ENCODE results near the gene CLOCK.

Gene CLOCK

GRCh38 chr4:55435141-55435841 lies 111.4 kb downstream of the CLOCK start:
- Histone ChIP-seq H3K4me3 (ENCODE audit: low read length) (no peak overlapping the region), H3K36me3 (ENCODE audit: control insufficient read depth, insufficient read depth, low read length) (peaks cover 11% of the 10 kb centered on the region), H3K4me1 (ENCODE audit: control insufficient read depth, insufficient read depth, low read length) (no peaks in the 10 kb centered on the region), H3K27ac (ENCODE audit: low read depth, low read length) (no peak overlapping the region), H3K27me3 (ENCODE audit: control insufficient read depth, insufficient read depth, low read length) (no peaks in the 10 kb centered on the region), H3K9ac (ENCODE audit: low read length) (no peak overlapping the region)

GRCh38 chr4:55431710-55432336 lies 114.9 kb downstream of the CLOCK start:
- Histone ChIP-seq H3K36me3 (ENCODE audit: control insufficient read depth, insufficient read depth, low read length) (peaks cover 11% of the 10 kb centered on the region), H3K9ac (ENCODE audit: low read length) (no peak overlapping the region), H3K27ac (ENCODE audit: low read depth, low read length) (no peak overlapping the region), H3K27me3 (ENCODE audit: control insufficient read depth, insufficient read depth, low read length) (no peaks in the 10 kb centered on the region), H3K4me1 (ENCODE audit: control insufficient read depth, insufficient read depth, low read length) (no peaks in the 10 kb centered on the region), H3K4me3 (ENCODE audit: low read length) (no peak overlapping the region)

- Histone ChIP-seq H3K27me3 (ENCODE audit: control insufficient read depth, insufficient read depth, low read length) (no peaks in the 10 kb centered on the region), H3K4me3 (ENCODE audit: low read length) (no peak overlapping the region), H3K36me3 (ENCODE audit: control insufficient read depth, insufficient read depth, low read length) (peaks cover 12% of the 10 kb centered on the region), H3K27ac (ENCODE audit: low read depth, low read length) (no peak overlapping the region), H3K9ac (ENCODE audit: low read length) (no peak overlapping the region), H3K4me1 (ENCODE audit: control insufficient read depth, insufficient read depth, low read length) (peaks cover 2% of the 10 kb centered on the region)
These were observed 121.9 kb downstream of the CLOCK start for GRCh38 chr4:55424791-55425190.

- Histone ChIP-seq H3K4me3 (ENCODE audit: low read length) (no peak overlapping the region), H3K27me3 (ENCODE audit: control insufficient read depth, insufficient read depth, low read length) (no peaks in the 10 kb centered on the region), H3K36me3 (ENCODE audit: control insufficient read depth, insufficient read depth, low read length) (peaks cover 12% of the 10 kb centered on the region), H3K27ac (ENCODE audit: low read depth, low read length) (no peak overlapping the region), H3K9ac (ENCODE audit: low read length) (no peak overlapping the region), H3K4me1 (ENCODE audit: control insufficient read depth, insufficient read depth, low read length) (no peaks in the 10 kb centered on the region)
These were observed 130.5 kb downstream of the CLOCK start for GRCh38 chr4:55416176-55416575.

GRCh38 chr4:55411621-55412020 lies 135.1 kb downstream of the CLOCK start:
- H3K4me1 ChIP-seq (ENCODE audit: control insufficient read depth, insufficient read depth, low read length) = no peaks in the 10 kb centered on the region
- no peak overlapping the region for H3K27ac ChIP-seq (ENCODE audit: low read depth, low read length)
- H3K4me3 ChIP-seq (ENCODE audit: low read length) = no peak overlapping the region
- H3K36me3 ChIP-seq (ENCODE audit: control insufficient read depth, insufficient read depth, low read length) = peaks cover 6% of the 10 kb centered on the region
- H3K9ac ChIP-seq (ENCODE audit: low read length) = no peak overlapping the region
- H3K27me3 ChIP-seq (ENCODE audit: control insufficient read depth, insufficient read depth, low read length) = no peaks in the 10 kb centered on the region

- no peaks in the 10 kb centered on the region for H3K4me1 ChIP-seq (ENCODE audit: control insufficient read depth, insufficient read depth, low read length)
- no peak overlapping the region for H3K9ac ChIP-seq (ENCODE audit: low read length)
These were observed 136.3 kb downstream of the CLOCK start for GRCh38 chr4:55410431-55410830.

GRCh38 chr4:55409468-55410171 lies 137.1 kb downstream of the CLOCK start:
- H3K36me3 ChIP-seq (ENCODE audit: control insufficient read depth, insufficient read depth, low read length) = peaks cover 4% of the 10 kb centered on the region
- H3K27ac ChIP-seq (ENCODE audit: low read depth, low read length) = no peak overlapping the region
- no peaks in the 10 kb centered on the region for H3K4me1 ChIP-seq (ENCODE audit: control insufficient read depth, insufficient read depth, low read length)
- no peaks in the 10 kb centered on the region for H3K27me3 ChIP-seq (ENCODE audit: control insufficient read depth, insufficient read depth, low read length)
- no peak overlapping the region for H3K9ac ChIP-seq (ENCODE audit: low read length)
- no peak overlapping the region for H3K4me3 ChIP-seq (ENCODE audit: low read length)

More at GRCh38 chr4:55410431-55410830, 136.3 kb downstream of the CLOCK start:
- no peak overlapping the region for H3K27ac ChIP-seq (ENCODE audit: low read depth, low read length)
- no peak overlapping the region for H3K4me3 ChIP-seq (ENCODE audit: low read length)
- H3K27me3 ChIP-seq (ENCODE audit: control insufficient read depth, insufficient read depth, low read length) = no peaks in the 10 kb centered on the region
- peaks cover 4% of the 10 kb centered on the region for H3K36me3 ChIP-seq (ENCODE audit: control insufficient read depth, insufficient read depth, low read length)

- peaks cover 6% of the 10 kb centered on the region for H3K36me3 ChIP-seq (ENCODE audit: control insufficient read depth, insufficient read depth, low read length)
- no peak overlapping the region for H3K4me3 ChIP-seq (ENCODE audit: low read length)
- no peaks in the 10 kb centered on the region for H3K27me3 ChIP-seq (ENCODE audit: control insufficient read depth, insufficient read depth, low read length)
- H3K27ac ChIP-seq (ENCODE audit: low read depth, low read length) = no peak overlapping the region
- H3K9ac ChIP-seq (ENCODE audit: low read length) = no peak overlapping the region
- no peaks in the 10 kb centered on the region for H3K4me1 ChIP-seq (ENCODE audit: control insufficient read depth, insufficient read depth, low read length)
These were observed 138.9 kb downstream of the CLOCK start for GRCh38 chr4:55407764-55408163.

- Histone ChIP-seq H3K27me3 (ENCODE audit: control insufficient read depth, insufficient read depth, low read length) (no peaks in the 10 kb centered on the region), H3K27ac (ENCODE audit: low read depth, low read length) (no peak overlapping the region), H3K9ac (ENCODE audit: low read length) (no peak overlapping the region), H3K4me1 (ENCODE audit: control insufficient read depth, insufficient read depth, low read length) (no peaks in the 10 kb centered on the region), H3K4me3 (ENCODE audit: low read length) (no peak overlapping the region), H3K36me3 (ENCODE audit: control insufficient read depth, insufficient read depth, low read length) (peaks cover 6% of the 10 kb centered on the region)
These were observed 139.6 kb downstream of the CLOCK start for GRCh38 chr4:55407119-55407518.

- no peak overlapping the region for H3K4me3 ChIP-seq (ENCODE audit: low read length)
These were observed 140.2 kb downstream of the CLOCK start for GRCh38 chr4:55406545-55406944.

GRCh38 chr4:55405073-55405472 lies 141.6 kb downstream of the CLOCK start:
- Histone ChIP-seq H3K4me1 (ENCODE audit: control insufficient read depth, insufficient read depth, low read length) (no peaks in the 10 kb centered on the region), H3K9ac (ENCODE audit: low read length) (no peak overlapping the region), H3K4me3 (ENCODE audit: low read length) (no peak overlapping the region), H3K27me3 (ENCODE audit: control insufficient read depth, insufficient read depth, low read length) (no peaks in the 10 kb centered on the region), H3K27ac (ENCODE audit: low read depth, low read length) (no peak overlapping the region), H3K36me3 (ENCODE audit: control insufficient read depth, insufficient read depth, low read length) (peaks cover 2% of the 10 kb centered on the region)

More at GRCh38 chr4:55406545-55406944, 140.2 kb downstream of the CLOCK start:
- no peak overlapping the region for H3K27ac ChIP-seq (ENCODE audit: low read depth, low read length)
- H3K4me1 ChIP-seq (ENCODE audit: control insufficient read depth, insufficient read depth, low read length) = no peaks in the 10 kb centered on the region
- no peaks in the 10 kb centered on the region for H3K27me3 ChIP-seq (ENCODE audit: control insufficient read depth, insufficient read depth, low read length)
- no peak overlapping the region for H3K9ac ChIP-seq (ENCODE audit: low read length)
- H3K36me3 ChIP-seq (ENCODE audit: control insufficient read depth, insufficient read depth, low read length) = peaks cover 3% of the 10 kb centered on the region

- Histone ChIP-seq H3K36me3 (ENCODE audit: control insufficient read depth, insufficient read depth, low read length) (peaks cover 2% of the 10 kb centered on the region), H3K4me1 (ENCODE audit: control insufficient read depth, insufficient read depth, low read length) (peaks cover 20% of the 10 kb centered on the region), H3K4me3 (ENCODE audit: low read length) (no peak overlapping the region), H3K27ac (ENCODE audit: low read depth, low read length) (no peak overlapping the region), H3K9ac (ENCODE audit: low read length) (no peak overlapping the region), H3K27me3 (ENCODE audit: control insufficient read depth, insufficient read depth, low read length) (no peaks in the 10 kb centered on the region)
These were observed 147.1 kb downstream of the CLOCK start for GRCh38 chr4:55399581-55399980.
